ENCODE results near the gene COL6A6. TPM values are rescaled to one million over a fixed set of nuclear protein-coding genes. Genes with fewer than 3 reads are reported as not detected.

The COL6A6 gene
- total RNA-seq, 1 experiment from 2014 or later = 0.11 TPM

DNA sequence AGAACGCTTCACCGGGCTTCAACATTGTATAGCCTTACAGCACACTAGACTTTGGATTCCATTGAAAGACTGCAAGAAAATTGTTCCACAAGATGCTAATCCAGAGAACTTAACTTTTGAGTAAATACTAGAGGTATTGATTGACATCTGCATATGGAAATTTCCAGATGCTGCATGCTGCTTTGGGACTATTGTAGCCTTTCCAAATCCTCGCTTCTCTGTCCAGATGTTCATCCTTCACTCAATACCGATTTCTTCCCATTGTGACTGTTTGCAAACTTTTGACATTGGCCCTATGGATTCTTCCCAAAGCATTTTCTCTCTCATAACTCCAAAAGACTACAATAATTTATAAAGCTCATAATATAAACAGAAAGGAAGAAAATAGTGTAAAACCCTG, 41.4 kb downstream of the COL6A6 start:
- no peak overlapping the region for H2AK5ac ChIP-seq (ENCODE audit: insufficient read length, low read length)
- no peaks in the 10 kb centered on the region for H3K9me3 ChIP-seq (ENCODE audit: control insufficient read depth, low read depth, low read length)
- no peak overlapping the region for H2BK15ac ChIP-seq (ENCODE audit: low read depth, low read length)
- H3K4ac ChIP-seq (ENCODE audit: low read depth, low read length) = no peak overlapping the region
- no peaks in the 10 kb centered on the region for H3K79me1 ChIP-seq (ENCODE audit: insufficient read depth, low read depth, low read length, poor library complexity, severe bottlenecking)
- no peak overlapping the region for H2AFZ ChIP-seq (ENCODE audit: low read length)
- no peak overlapping the region for H2BK12ac ChIP-seq (ENCODE audit: insufficient read length, low read depth, low read length)
- no peak overlapping the region for H2BK120ac ChIP-seq (ENCODE audit: low read depth, low read length, poor library complexity, severe bottlenecking)
- H3K27ac ChIP-seq (ENCODE audit: insufficient read length, low read depth, low read length) = no peak overlapping the region
- DNase-seq = no peak
- Mint-ChIP-seq H3K4me1 (no peaks in the 10 kb centered on the region), H3K27ac (no peak overlapping the region), H3K4me3 (no peak overlapping the region), H3K27me3 (ENCODE audit: low read depth) (no peaks in the 10 kb centered on the region), H3K36me3 (ENCODE audit: insufficient read depth in 1 of 3, low read depth in 3 of 3) (peaks cover 0 to 3% (median 0%) of the 10 kb centered on the region in 3 experiments; a peak in 1 of 7 replicates), H3K9me3 (peaks cover 0 to 3% of the 10 kb centered on the region in 2 experiments; a peak in 2 of 5 replicates)
- H3K18ac ChIP-seq (ENCODE audit: insufficient read length, low read depth, low read length) = no peak overlapping the region
- no peaks in the 10 kb centered on the region for H4K20me1 ChIP-seq (ENCODE audit: control insufficient read depth, insufficient read depth, insufficient read length)
- H3K4me2 ChIP-seq (ENCODE audit: insufficient read depth, insufficient read length, low read length) = no peak overlapping the region
- H3K27me3 ChIP-seq (ENCODE audit: insufficient read depth, low read length) = no peaks in the 10 kb centered on the region
- H2BK5ac ChIP-seq (ENCODE audit: insufficient read length, low read length) = no peak overlapping the region
- H3T11ph ChIP-seq (ENCODE audit: low read length) = no peak overlapping the region
- no peak overlapping the region for H3K23ac ChIP-seq (ENCODE audit: insufficient read length, low read depth, low read length)
- no peak overlapping the region for H2BK20ac ChIP-seq (ENCODE audit: low read depth, low read length, poor library complexity, severe bottlenecking)
- TF ChIP-seq, protein P1, sequence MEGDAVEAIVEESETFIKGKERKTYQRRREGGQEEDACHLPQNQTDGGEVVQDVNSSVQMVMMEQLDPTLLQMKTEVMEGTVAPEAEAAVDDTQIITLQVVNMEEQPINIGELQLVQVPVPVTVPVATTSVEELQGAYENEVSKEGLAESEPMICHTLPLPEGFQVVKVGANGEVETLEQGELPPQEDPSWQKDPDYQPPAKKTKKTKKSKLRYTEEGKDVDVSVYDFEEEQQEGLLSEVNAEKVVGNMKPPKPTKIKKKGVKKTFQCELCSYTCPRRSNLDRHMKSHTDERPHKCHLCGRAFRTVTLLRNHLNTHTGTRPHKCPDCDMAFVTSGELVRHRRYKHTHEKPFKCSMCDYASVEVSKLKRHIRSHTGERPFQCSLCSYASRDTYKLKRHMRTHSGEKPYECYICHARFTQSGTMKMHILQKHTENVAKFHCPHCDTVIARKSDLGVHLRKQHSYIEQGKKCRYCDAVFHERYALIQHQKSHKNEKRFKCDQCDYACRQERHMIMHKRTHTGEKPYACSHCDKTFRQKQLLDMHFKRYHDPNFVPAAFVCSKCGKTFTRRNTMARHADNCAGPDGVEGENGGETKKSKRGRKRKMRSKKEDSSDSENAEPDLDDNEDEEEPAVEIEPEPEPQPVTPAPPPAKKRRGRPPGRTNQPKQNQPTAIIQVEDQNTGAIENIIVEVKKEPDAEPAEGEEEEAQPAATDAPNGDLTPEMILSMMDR (conservative IDR thresholded peaks at IDR 0.05) = no peak
- no peaks in the 10 kb centered on the region for H3K23me2 ChIP-seq (ENCODE audit: insufficient read length, low read depth, low read length, poor library complexity, severe bottlenecking)
- no peak overlapping the region for H4K91ac ChIP-seq (ENCODE audit: insufficient read length, low read depth, low read length)
- H4K8ac ChIP-seq (replicated peaks; ENCODE audit: insufficient read length, low read depth, low read length) = no peak overlapping the region
- no peak overlapping the region for H4K5ac ChIP-seq (ENCODE audit: insufficient read length, low read depth, low read length)
- no peak overlapping the region for H3K56ac ChIP-seq (ENCODE audit: insufficient read length, low read depth, low read length)
- WGBS (ENCODE audit: extremely low coverage, insufficient read length, low lambda C conversion rate) = no CpG with 5 or more reads among the region's 4 CpGs
- no peak overlapping the region for H3K14ac ChIP-seq (ENCODE audit: insufficient read depth, low read length)
- H3K9ac ChIP-seq (ENCODE audit: extremely low read depth, insufficient read length, low read length) = no peak overlapping the region
- H3K79me2 ChIP-seq (ENCODE audit: insufficient read depth, low read length) = no peaks in the 10 kb centered on the region
- H3K4me1 ChIP-seq (ENCODE audit: insufficient read depth, low read length) = no peaks in the 10 kb centered on the region
